H1 (cell line): ENCODE data around the gene TMEM41A. TPM values are rescaled to one million over a fixed set of nuclear protein-coding genes. Genes with fewer than 3 reads are reported as not detected.

Experiments used
- CTBP2 ChIP-seq: IDR thresholded peaks from 2 replicates; pipeline ENCODE4 v1.7.0; 2011; ENCODE audit warnings: borderline replicate concordance, mild to moderate bottlenecking, moderate library complexity, mixed read lengths, low read length; ENCODE audit not compliant: insufficient read depth, insufficient read length
- polyA plus RNA-seq, 7 experiments: library from polyadenylated mRNA; depleted of rRNA in 3 of 7; stranded (reverse) in 5 of 7; unstranded in 2 of 7; fragments of >200 nt in 5 of 7; fragments of 200-250 nt in 2 of 7; gene quantifications; 1 replicate in 5 of 7; 2 replicates in 1 of 7; 4 replicates in 1 of 7; pipeline versions ENCODE4 v1.2.1 to v1.2.3, GENCODE V29; 2011 to 2013; ENCODE audit warnings: missing spikeins in 2 of 7, mixed read lengths in 2 of 7
- total RNA-seq: library from RNA; stranded (reverse); fragmentation: NEBNext Ultra II Directional; extraction: Animal tissue kit (Norgen Biotek cat#: 25700); gene quantifications from 2 replicates; pipeline ENCODE4 v1.2.1, GENCODE V29; 2021

Gene TMEM41A
- total and polyA plus RNA-seq, 2 of the 8 experiments (the other 6 are each of a cell fraction or from before 2014, with no cell fraction given), result 14.1 to 17.5 TPM

- no peak for TF ChIP-seq CTBP2
Observed at GRCh38 chr3:185504636-185505035, 5.8 kb upstream of the TMEM41A start (continued).
